Measurements from ENCODE around the gene MTCL1. TPM values are rescaled to one million over a fixed set of nuclear protein-coding genes. Genes with fewer than 3 reads are reported as not detected.

The MTCL1 gene
- total and polyA plus RNA-seq, 7 experiments from 2014 or later, result 0.17 to 0.81 (median 0.61) TPM; not detected in 4

DNA sequence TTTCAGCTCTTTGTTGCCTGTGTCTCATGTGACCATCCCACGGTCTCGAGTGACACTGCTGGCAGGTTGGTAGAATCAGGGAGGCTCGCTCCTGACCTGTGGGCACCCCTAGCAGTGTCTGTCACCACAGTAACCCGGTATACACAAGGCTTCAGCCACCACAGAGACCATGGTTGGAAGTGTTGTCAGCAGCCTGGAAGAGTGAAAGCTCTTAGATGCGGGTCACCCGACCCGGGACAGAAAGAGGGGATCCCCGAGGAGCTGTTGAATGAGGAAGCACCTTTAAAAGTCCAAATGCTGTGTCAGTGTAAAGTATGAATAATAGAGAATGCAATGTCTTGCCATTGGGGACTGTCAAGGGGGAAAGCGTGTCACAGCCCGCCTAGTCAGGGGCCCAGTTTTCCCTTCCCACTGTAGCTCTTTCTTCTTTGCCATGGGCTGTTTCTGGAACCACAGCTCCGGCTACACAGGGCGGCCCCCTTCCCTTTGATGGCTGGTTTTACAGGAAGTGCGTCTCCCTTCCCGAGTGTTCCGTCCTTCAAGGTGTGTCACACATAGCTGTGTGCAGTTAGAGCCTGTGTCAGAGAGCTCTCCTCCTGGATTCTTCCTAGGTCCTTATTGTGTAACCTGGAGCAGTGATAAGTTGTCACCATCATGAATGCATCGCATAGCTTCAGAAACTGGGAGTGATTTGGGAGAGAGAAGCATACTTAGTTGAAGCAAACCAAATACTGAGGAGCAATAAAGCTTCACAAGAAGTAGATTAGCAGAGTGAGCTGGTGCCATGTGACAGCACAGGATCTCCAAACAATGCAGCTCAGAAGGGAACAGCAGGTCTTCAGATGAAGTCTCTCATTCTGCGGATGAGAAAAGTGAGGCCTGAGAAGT, 81.4 kb downstream of the MTCL1 start:
- Histone ChIP-seq H3K4me3 (ENCODE audit: low read length) (no peak overlapping the region), H3K27ac (ENCODE audit: low read depth, low read length) (no peak overlapping the region), H3K27me3 (ENCODE audit: control insufficient read depth in 2 of 2, insufficient read depth in 2 of 2, low read length in 2 of 2) (no peaks in the 10 kb centered on the region), H3K4me1 (ENCODE audit: control insufficient read depth in 2 of 2, insufficient read depth in 2 of 2, low read length in 2 of 2) (no peaks in the 10 kb centered on the region), H3K36me3 (ENCODE audit: control insufficient read depth in 2 of 3, insufficient read depth in 3 of 3, low read length in 3 of 3) (no peaks in the 10 kb centered on the region), H3K9me3 (ENCODE audit: control insufficient read depth in 2 of 3, low read length in 3 of 3) (no peaks in the 10 kb centered on the region)
- POLR2A ChIA-PET, result no interaction called here
- H3K27me3 Mint-ChIP-seq, result peaks cover 4 to 21% (median 11%) of the 10 kb centered on the region in 5 donors
- H3K4me1 Mint-ChIP-seq, result peaks cover 0 to 9% (median 7%) of the 10 kb centered on the region in 7 donors
- no peaks in the 10 kb centered on the region for H3K9me3 Mint-ChIP-seq
- H3K36me3 Mint-ChIP-seq, result no peaks in the 10 kb centered on the region
- DNase-seq (no peak), ATAC-seq (peak; percentile 69)
- H3K27ac Mint-ChIP-seq, result peak overlapping the region in 1 of 9 donors; percentile 10
- H3K4me3 Mint-ChIP-seq, result peak overlapping the region in 3 of 10 donors; percentile 17 to 41 (median 22)
- intact Hi-C loops (cut with micrococcal nuclease), result no loop called here
- CTCF ChIA-PET, result interaction anchor here (0.6 kb wide), 1 partner anchor 131 kb away, joined by 3 read pairs; no protein-coding TSS in a partner anchor

DNA sequence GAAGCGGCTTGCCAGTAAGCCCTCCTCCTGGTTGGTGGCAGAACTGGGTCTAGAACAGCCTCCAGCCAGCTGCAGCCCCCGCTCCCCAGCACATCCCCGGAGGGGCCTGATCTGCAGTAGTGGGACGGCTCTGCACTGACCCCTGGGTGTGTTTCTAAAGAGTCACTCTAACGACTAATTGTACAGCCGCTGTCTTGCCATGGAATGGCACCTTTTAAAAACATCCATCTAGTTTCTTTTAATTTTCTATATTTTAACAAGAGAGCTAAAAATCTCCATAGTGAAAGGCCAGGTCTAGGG, 82.0 kb downstream of the MTCL1 start:
- Mint-ChIP-seq H3K4me1 (peaks cover 0 to 9% (median 7%) of the 10 kb centered on the region in 7 donors), H3K9me3 (no peaks in the 10 kb centered on the region), H3K4me3 (no peak overlapping the region), H3K27ac (no peak overlapping the region), H3K36me3 (no peaks in the 10 kb centered on the region), H3K27me3 (peaks cover 4 to 21% (median 15%) of the 10 kb centered on the region in 5 donors)
- H3K36me3 ChIP-seq (ENCODE audit: control insufficient read depth in 2 of 3, insufficient read depth in 3 of 3, low read length in 3 of 3), result no peaks in the 10 kb centered on the region
- intact Hi-C loops (cut with micrococcal nuclease), result no loop called here
- ATAC-seq (no peak), DNase-seq (no peak)
- H3K27ac ChIP-seq (ENCODE audit: low read depth, low read length), result no peak overlapping the region
- CTCF ChIA-PET, result no interaction called here
- no peaks in the 10 kb centered on the region for H3K4me1 ChIP-seq (ENCODE audit: control insufficient read depth in 2 of 2, insufficient read depth in 2 of 2, low read length in 2 of 2)
- no peaks in the 10 kb centered on the region for H3K9me3 ChIP-seq (ENCODE audit: control insufficient read depth in 2 of 3, low read length in 3 of 3)
- H3K27me3 ChIP-seq (ENCODE audit: control insufficient read depth in 2 of 2, insufficient read depth in 2 of 2, low read length in 2 of 2), result no peaks in the 10 kb centered on the region
- no peak overlapping the region for H3K4me3 ChIP-seq (ENCODE audit: low read length)
- POLR2A ChIA-PET, result no interaction called here

DNA sequence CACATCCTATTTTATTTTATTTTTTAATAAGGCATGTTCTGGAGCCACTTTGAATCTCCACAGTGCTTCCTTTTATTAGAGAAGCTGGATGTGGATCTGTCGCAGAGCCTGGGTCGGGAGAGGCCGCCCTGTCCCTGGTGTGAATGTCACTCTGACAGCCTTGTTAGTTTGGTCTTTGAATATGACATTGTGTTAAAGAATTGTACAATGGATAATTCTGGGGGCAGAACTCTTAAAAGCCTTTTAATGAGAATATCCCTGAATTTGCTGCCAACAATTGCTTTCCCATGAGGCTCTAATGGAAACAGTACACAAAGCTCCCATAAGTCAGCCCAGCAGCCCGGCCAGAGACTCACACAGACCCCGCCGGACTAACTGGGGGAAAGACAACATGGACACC, 82.4 kb downstream of the MTCL1 start:
- Mint-ChIP-seq H3K9me3 (no peaks in the 10 kb centered on the region), H3K36me3 (no peaks in the 10 kb centered on the region), H3K27ac (no peak overlapping the region), H3K27me3 (peaks cover 4 to 21% (median 15%) of the 10 kb centered on the region in 5 donors), H3K4me3 (no peak overlapping the region), H3K4me1 (peaks cover 0 to 9% (median 7%) of the 10 kb centered on the region in 7 donors)
- Histone ChIP-seq H3K36me3 (ENCODE audit: control insufficient read depth in 2 of 3, insufficient read depth in 3 of 3, low read length in 3 of 3) (no peaks in the 10 kb centered on the region), H3K4me1 (ENCODE audit: control insufficient read depth in 2 of 2, insufficient read depth in 2 of 2, low read length in 2 of 2) (no peaks in the 10 kb centered on the region), H3K9me3 (ENCODE audit: control insufficient read depth in 2 of 3, low read length in 3 of 3) (no peaks in the 10 kb centered on the region), H3K27ac (ENCODE audit: low read depth, low read length) (no peak overlapping the region), H3K27me3 (ENCODE audit: control insufficient read depth in 2 of 2, insufficient read depth in 2 of 2, low read length in 2 of 2) (no peaks in the 10 kb centered on the region), H3K4me3 (ENCODE audit: low read length) (no peak overlapping the region)
- ATAC-seq, result no peak
- CTCF ChIA-PET, result no interaction called here
- intact Hi-C loops (cut with micrococcal nuclease), result no loop called here
- POLR2A ChIA-PET, result no interaction called here
- no peak for DNase-seq

DNA sequence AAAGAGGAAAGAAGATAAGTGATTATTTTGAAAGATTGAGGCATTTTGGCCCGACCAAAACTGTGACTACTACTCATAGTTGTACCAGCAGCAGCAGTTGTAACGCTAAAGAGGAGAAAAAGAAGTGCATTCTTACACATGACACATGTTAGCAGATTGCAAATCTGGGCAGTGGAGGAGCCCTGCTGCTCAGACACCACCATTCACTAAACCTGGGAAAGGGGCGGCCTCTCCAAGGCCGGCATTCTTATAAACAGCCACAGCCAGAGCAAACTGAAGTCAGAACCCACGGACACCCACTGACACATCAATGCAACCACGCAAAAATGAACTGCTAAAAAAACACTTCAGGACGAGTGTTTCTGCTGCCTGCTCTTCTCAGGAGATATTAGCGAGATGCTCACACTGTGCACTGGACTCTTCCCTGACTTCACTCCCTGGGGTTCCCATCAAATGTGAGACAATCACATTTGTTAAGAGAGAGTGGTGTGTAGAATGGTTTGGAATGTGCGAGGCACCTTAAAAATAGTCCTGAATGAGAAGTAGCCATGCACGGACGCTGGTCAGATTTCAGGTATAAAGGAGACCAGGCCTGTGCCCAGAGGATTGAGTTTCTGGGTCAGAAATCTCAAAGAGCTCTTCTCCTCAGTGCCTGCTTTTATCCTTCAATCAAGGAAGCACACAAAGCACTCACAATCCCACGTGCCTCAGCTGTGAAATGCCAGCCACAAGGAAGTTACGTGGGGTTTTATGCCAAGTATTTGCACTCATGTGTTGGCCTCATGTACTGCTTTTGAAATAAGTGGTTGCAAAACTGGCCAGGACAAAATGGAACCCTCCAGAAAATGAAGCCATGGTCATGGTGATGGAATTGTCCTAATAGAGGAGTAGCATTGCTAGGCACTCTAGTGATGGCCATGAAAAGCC, 83.4 kb downstream of the MTCL1 start:
- no peaks in the 10 kb centered on the region for H3K36me3 Mint-ChIP-seq
- H3K27ac Mint-ChIP-seq, result no peak overlapping the region
- CTCF ChIA-PET, result no interaction called here
- H3K4me3 Mint-ChIP-seq, result no peak overlapping the region
- Histone ChIP-seq H3K27ac (ENCODE audit: low read depth, low read length) (no peak overlapping the region), H3K9me3 (ENCODE audit: control insufficient read depth in 2 of 3, low read length in 3 of 3) (no peaks in the 10 kb centered on the region), H3K4me1 (ENCODE audit: control insufficient read depth in 2 of 2, insufficient read depth in 2 of 2, low read length in 2 of 2) (no peaks in the 10 kb centered on the region), H3K27me3 (ENCODE audit: control insufficient read depth in 2 of 2, insufficient read depth in 2 of 2, low read length in 2 of 2) (no peaks in the 10 kb centered on the region), H3K4me3 (ENCODE audit: low read length) (no peak overlapping the region), H3K36me3 (ENCODE audit: control insufficient read depth in 2 of 3, insufficient read depth in 3 of 3, low read length in 3 of 3) (no peaks in the 10 kb centered on the region)
- intact Hi-C loops (cut with micrococcal nuclease), result no loop called here
- DNase-seq (no peak), ATAC-seq (no peak)
- peaks cover 4 to 21% (median 15%) of the 10 kb centered on the region in 5 donors for H3K27me3 Mint-ChIP-seq
- POLR2A ChIA-PET, result no interaction called here
- H3K9me3 Mint-ChIP-seq, result no peaks in the 10 kb centered on the region
- H3K4me1 Mint-ChIP-seq, result peaks cover 0 to 9% (median 7%) of the 10 kb centered on the region in 7 donors

DNA sequence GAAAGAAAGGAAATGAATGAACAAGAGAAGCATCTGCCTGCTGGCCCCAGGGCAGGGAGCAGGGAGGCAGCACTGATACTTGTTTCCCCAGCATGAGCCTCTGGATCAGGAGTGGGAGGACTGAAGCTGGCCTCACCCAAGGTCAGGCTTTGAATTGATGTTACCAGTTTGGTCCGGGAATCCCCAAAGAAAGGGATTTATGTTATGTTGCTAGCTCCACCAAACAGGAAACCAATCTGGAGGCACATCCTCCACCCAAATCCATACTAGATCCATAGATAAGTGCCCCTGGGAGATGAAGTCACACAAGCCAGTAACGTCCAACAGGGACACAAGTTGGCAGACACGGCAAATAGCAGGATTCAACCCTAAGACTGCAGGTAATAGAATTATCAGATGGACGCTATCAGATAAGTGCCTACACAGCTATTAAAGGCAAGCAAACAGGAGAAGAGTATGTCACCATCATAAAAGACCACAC, 85.9 kb downstream of the MTCL1 start:
- H3K27ac Mint-ChIP-seq, result no peak overlapping the region
- H3K4me1 Mint-ChIP-seq, result peaks cover 0 to 19% (median 16%) of the 10 kb centered on the region in 7 donors
- ATAC-seq, result no peak
- H3K27me3 Mint-ChIP-seq, result peaks cover 4 to 21% (median 15%) of the 10 kb centered on the region in 5 donors
- H3K9me3 Mint-ChIP-seq, result no peaks in the 10 kb centered on the region
- no peak overlapping the region for H3K4me3 ChIP-seq (ENCODE audit: low read length)
- H3K27ac ChIP-seq (ENCODE audit: low read depth, low read length), result no peak overlapping the region
- intact Hi-C loops (cut with micrococcal nuclease), result no loop called here
- H3K27me3 ChIP-seq (ENCODE audit: control insufficient read depth in 2 of 2, insufficient read depth in 2 of 2, low read length in 2 of 2), result no peaks in the 10 kb centered on the region
- no peaks in the 10 kb centered on the region for H3K36me3 ChIP-seq (ENCODE audit: control insufficient read depth in 2 of 3, insufficient read depth in 3 of 3, low read length in 3 of 3)
- H3K9me3 ChIP-seq (ENCODE audit: control insufficient read depth in 2 of 3, low read length in 3 of 3), result no peaks in the 10 kb centered on the region
- POLR2A ChIA-PET, result no interaction called here
- DNase-seq, result no peak
- H3K4me3 Mint-ChIP-seq, result no peak overlapping the region
- no peaks in the 10 kb centered on the region for H3K4me1 ChIP-seq (ENCODE audit: control insufficient read depth in 2 of 2, insufficient read depth in 2 of 2, low read length in 2 of 2)
- CTCF ChIA-PET, result no interaction called here
- H3K36me3 Mint-ChIP-seq, result no peaks in the 10 kb centered on the region

DNA sequence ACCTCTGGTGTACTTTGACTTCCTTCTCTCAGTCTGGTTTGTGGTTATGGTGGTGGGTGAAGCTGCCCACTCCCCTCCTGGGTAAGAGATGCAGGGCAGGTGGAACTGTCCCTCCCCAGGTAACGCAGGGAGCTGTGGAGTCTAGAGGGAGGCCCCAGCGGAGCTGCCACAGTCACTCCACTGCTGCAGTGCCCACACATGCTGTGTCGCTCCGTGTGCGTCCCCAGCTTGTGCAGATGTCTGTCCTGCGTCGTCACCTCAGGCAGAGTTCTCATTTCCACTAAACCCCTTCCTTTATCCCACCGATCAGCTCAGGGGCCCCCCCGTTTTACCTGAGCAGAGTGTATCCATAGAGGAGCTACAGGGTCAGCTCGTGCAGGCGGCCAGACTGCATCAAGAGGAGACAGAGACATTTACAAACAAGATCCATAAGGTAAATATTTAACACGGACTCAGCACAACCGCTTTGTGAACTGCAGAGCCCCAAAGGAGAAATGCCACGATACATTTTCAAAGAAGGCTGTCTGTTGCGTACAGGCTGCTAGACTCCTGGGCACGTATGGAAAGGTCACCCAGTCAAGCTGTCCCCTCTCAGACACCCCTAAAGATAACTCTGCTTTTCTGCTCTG, 87.4 kb downstream of the MTCL1 start:
- Histone ChIP-seq H3K9me3 (ENCODE audit: control insufficient read depth in 2 of 3, low read length in 3 of 3) (no peaks in the 10 kb centered on the region), H3K4me3 (ENCODE audit: low read length) (no peak overlapping the region), H3K36me3 (ENCODE audit: control insufficient read depth in 2 of 3, insufficient read depth in 3 of 3, low read length in 3 of 3) (no peaks in the 10 kb centered on the region), H3K27me3 (ENCODE audit: control insufficient read depth in 2 of 2, insufficient read depth in 2 of 2, low read length in 2 of 2) (no peaks in the 10 kb centered on the region), H3K27ac (ENCODE audit: low read depth, low read length) (no peak overlapping the region), H3K4me1 (ENCODE audit: control insufficient read depth in 2 of 2, insufficient read depth in 2 of 2, low read length in 2 of 2) (no peaks in the 10 kb centered on the region)
- intact Hi-C loops (cut with micrococcal nuclease), result no loop called here
- no peak for ATAC-seq
- ChIA-PET POLR2A (no interaction called here), CTCF (no interaction called here)
- no peaks in the 10 kb centered on the region for H3K9me3 Mint-ChIP-seq
- peaks cover 0 to 18% (median 11%) of the 10 kb centered on the region in 5 donors for H3K27me3 Mint-ChIP-seq
- H3K36me3 Mint-ChIP-seq, result no peaks in the 10 kb centered on the region
- H3K27ac Mint-ChIP-seq, result peak overlapping the region in 1 of 9 donors; percentile 65
- no peak for DNase-seq
- H3K4me1 Mint-ChIP-seq, result peaks cover 0 to 12% (median 9%) of the 10 kb centered on the region in 7 donors
- H3K4me3 Mint-ChIP-seq, result no peak overlapping the region

Measured in naive thymus-derived CD4-positive, alpha-beta T cell (primary cell).